ENCODE data around the gene PNPLA8.
"Not testable (repeated sequence)": the region's sequence is repeated elsewhere in the genome, so short reads cannot be mapped to it uniquely, and the experiment has no call there.

Gene PNPLA8

GRCh38 chr7:108568801-108569380, 43.0 kb upstream of the PNPLA8 start:
- POLR2A ChIA-PET: interaction anchor here (1.5 to 1.7 kb wide), 2 partner anchors 9 to 43 kb away, joined by 9 to 16 read pairs; partner anchors contain the start of gene PNPLA8
- DNase-seq (ENCODE audit: extremely low spot score): no peak
- no peak for TF ChIP-seq CTCF (IDR thresholded peaks at IDR 0.05; ENCODE audit: control extremely low read depth, extremely low read depth, low read depth, missing control alignments)
- CTCF ChIA-PET: interaction anchor here (1.0 to 1.1 kb wide), 2 partner anchors 17 to 32 kb away, joined by 3 to 4 read pairs; no protein-coding TSS in a partner anchor

- ChIA-PET POLR2A (no interaction called here), CTCF (no interaction called here)
- TF ChIP-seq CTCF (IDR thresholded peaks at IDR 0.05; ENCODE audit: control extremely low read depth, extremely low read depth, low read depth, missing control alignments): no peak
These were observed 40.1 kb upstream of the PNPLA8 start for GRCh38 chr7:108565987-108566386.

GRCh38 chr7:108561047-108561619, 35.2 kb upstream of the PNPLA8 start:
- CTCF ChIA-PET: interaction anchor here (0.7 to 1.2 kb wide), 2 partner anchors 10 to 14 kb away, joined by 3 to 4 read pairs; no protein-coding TSS in a partner anchor
- no peak for TF ChIP-seq CTCF (IDR thresholded peaks at IDR 0.05; ENCODE audit: control extremely low read depth, extremely low read depth, low read depth, missing control alignments)
- POLR2A ChIA-PET: interaction anchor here (2.2 kb wide), 1 partner anchor 8 kb away, joined by 9 read pairs; the partner anchor contains the start of genes DNAJB9 and THAP5
- no peak for DNase-seq (ENCODE audit: extremely low spot score)

More at GRCh38 chr7:108565987-108566386, 40.1 kb upstream of the PNPLA8 start:
- DNase-seq (ENCODE audit: extremely low spot score): no peak

- POLR2A ChIA-PET: interaction anchor here (2.2 kb wide), 1 partner anchor 10 kb away, joined by 9 read pairs; the partner anchor contains the start of genes DNAJB9 and THAP5
- CTCF ChIA-PET: interaction anchor here (0.9 to 1.5 kb wide), 4 partner anchors 11 to 42 kb away, joined by 3 to 4 read pairs (median 4); no protein-coding TSS in a partner anchor
- TF ChIP-seq CTCF (IDR thresholded peaks at IDR 0.05; ENCODE audit: control extremely low read depth, extremely low read depth, low read depth, missing control alignments): no peak
- DNase-seq (ENCODE audit: extremely low spot score): no peak
These were observed 33.3 kb upstream of the PNPLA8 start for GRCh38 chr7:108559253-108559652.

- no peak for DNase-seq (ENCODE audit: extremely low spot score)
- CTCF ChIA-PET: no interaction called here
- POLR2A ChIA-PET: no interaction called here
- no peak for TF ChIP-seq CTCF (IDR thresholded peaks at IDR 0.05; ENCODE audit: control extremely low read depth, extremely low read depth, low read depth, missing control alignments)
These were observed 31.7 kb upstream of the PNPLA8 start for GRCh38 chr7:108557617-108558016.

GRCh38 chr7:108557191-108557590, 31.3 kb upstream of the PNPLA8 start:
- ChIA-PET CTCF (no interaction called here), POLR2A (no interaction called here)
- DNase-seq (ENCODE audit: extremely low spot score): no peak
- no peak for TF ChIP-seq CTCF (IDR thresholded peaks at IDR 0.05; ENCODE audit: control extremely low read depth, extremely low read depth, low read depth, missing control alignments)

GRCh38 chr7:108556665-108557064, 30.7 kb upstream of the PNPLA8 start:
- POLR2A ChIA-PET: not testable (repeated sequence)

GRCh38 chr7:108548141-108548896, 22.4 kb upstream of the PNPLA8 start:
- CTCF ChIA-PET: interaction anchor here (1.0 to 2.1 kb wide), 3 partner anchors 11 to 18 kb away, joined by 3 to 6 read pairs (median 4); no protein-coding TSS in a partner anchor
- DNase-seq (ENCODE audit: extremely low spot score); POLR2A ChIA-PET: not testable (repeated sequence)

More at GRCh38 chr7:108556665-108557064, 30.7 kb upstream of the PNPLA8 start:
- CTCF ChIA-PET; DNase-seq (ENCODE audit: extremely low spot score): not testable (repeated sequence)

Data from GM10248 (cell line).